Measurements from ENCODE around the gene ELOB.

DNA sequence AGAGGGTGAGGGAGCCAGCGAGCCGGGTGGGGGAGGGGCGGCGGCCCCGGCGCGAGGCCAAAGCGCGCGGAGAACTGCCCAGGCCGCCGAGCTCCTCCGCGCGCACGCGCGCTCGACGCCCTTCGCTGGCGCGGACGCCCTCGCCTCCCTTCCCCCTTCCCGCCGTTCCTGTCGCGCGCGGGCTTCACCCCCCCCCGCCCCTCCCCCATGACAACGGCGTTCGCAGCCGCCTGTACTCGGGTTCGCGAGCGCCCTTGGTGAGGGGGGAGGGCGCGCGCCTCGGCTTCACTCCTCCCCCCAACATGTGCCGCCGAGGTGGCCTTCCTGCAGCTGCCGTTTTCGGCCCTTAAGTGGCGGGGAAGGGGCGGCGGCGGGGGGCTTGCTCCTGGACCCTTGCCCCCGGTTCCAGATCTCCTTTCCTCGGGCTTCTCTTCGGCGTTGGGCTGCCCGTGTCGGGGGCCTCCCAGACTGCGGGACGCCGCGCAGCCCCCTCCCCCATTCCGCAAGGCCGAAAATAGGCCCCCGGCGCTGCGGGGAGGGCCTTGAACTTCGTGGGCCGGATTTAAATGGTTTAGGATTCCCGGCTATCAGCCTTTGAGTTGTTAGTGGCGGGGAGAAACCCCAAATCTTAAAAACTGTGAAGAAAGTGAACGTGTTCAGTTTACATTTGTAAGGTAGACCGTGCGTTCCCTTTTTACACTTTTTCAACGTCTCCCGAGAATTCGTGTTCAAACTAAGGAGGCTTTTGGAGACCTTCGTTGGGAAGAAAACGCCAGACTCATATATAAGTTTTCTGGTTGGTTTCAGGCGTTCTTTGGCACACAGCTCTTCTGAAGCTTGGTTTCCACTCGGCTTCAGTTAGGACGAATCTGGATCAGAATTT lies 24.0 kb downstream of the ELOB start:
- TF ChIP-seq, protein P1, sequence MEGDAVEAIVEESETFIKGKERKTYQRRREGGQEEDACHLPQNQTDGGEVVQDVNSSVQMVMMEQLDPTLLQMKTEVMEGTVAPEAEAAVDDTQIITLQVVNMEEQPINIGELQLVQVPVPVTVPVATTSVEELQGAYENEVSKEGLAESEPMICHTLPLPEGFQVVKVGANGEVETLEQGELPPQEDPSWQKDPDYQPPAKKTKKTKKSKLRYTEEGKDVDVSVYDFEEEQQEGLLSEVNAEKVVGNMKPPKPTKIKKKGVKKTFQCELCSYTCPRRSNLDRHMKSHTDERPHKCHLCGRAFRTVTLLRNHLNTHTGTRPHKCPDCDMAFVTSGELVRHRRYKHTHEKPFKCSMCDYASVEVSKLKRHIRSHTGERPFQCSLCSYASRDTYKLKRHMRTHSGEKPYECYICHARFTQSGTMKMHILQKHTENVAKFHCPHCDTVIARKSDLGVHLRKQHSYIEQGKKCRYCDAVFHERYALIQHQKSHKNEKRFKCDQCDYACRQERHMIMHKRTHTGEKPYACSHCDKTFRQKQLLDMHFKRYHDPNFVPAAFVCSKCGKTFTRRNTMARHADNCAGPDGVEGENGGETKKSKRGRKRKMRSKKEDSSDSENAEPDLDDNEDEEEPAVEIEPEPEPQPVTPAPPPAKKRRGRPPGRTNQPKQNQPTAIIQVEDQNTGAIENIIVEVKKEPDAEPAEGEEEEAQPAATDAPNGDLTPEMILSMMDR (IDR thresholded peaks at IDR 0.05 in 4 of 5, conservative IDR thresholded peaks at IDR 0.05 in 1 of 5): no peak
- TF ChIP-seq POLR2A (IDR thresholded peaks at IDR 0.05): no peak
